GM21717 (cell line): ENCODE results near the gene MUC20.
"Not testable (repeated sequence)": the region's sequence is repeated elsewhere in the genome, so short reads cannot be mapped to it uniquely, and the experiment has no call there.

Experiments used
- ATAC-seq: cut with Tn5 transposase; IDR thresholded peaks from one replicate; pipeline ENCODE4 v1.9.1; 2021; ENCODE audit warnings: mild to moderate bottlenecking, moderate library complexity; ENCODE audit not compliant: unreplicated experiment

MUC20 gene

GRCh38 chr3:195710126-195710905 lies 10.5 kb upstream of the MUC20 start:
- not testable (repeated sequence) for ATAC-seq

- ATAC-seq, result not testable (repeated sequence)
Observed at GRCh38 chr3:195711091-195711812, 9.5 kb upstream of the MUC20 start.

- no peak for ATAC-seq
Observed at GRCh38 chr3:195711813-195712534, 8.8 kb upstream of the MUC20 start.

GRCh38 chr3:195712535-195712910 lies 8.3 kb upstream of the MUC20 start:
- not testable (repeated sequence) for ATAC-seq

- ATAC-seq, result not testable (repeated sequence)
Observed at GRCh38 chr3:195713150-195713549, 7.6 kb upstream of the MUC20 start.

GRCh38 chr3:195714380-195715011 lies 6.3 kb upstream of the MUC20 start:
- no peak for ATAC-seq

- ATAC-seq, result no peak
Observed at GRCh38 chr3:195715134-195715533, 5.6 kb upstream of the MUC20 start.

GRCh38 chr3:195715583-195716266 lies 5.1 kb upstream of the MUC20 start:
- no peak for ATAC-seq

- no peak for ATAC-seq
Observed at GRCh38 chr3:195717416-195717815, 3.4 kb upstream of the MUC20 start.

GRCh38 chr3:195717852-195718476 lies 2.8 kb upstream of the MUC20 start:
- no peak for ATAC-seq

GRCh38 chr3:195718477-195718984 lies 2.2 kb upstream of the MUC20 start:
- no peak for ATAC-seq

GRCh38 chr3:195719514-195720254 lies 1.1 kb upstream of the MUC20 start:
- not testable (repeated sequence) for ATAC-seq

- ATAC-seq, result not testable (repeated sequence)
Observed at GRCh38 chr3:195722139-195722995, 1.6 kb downstream of the MUC20 start.

- ATAC-seq, result not testable (repeated sequence)
Observed at GRCh38 chr3:195722996-195723345, 2.2 kb downstream of the MUC20 start.

GRCh38 chr3:195724363-195724762 lies 3.6 kb downstream of the MUC20 start:
- ATAC-seq, result not testable (repeated sequence)

- ATAC-seq, result not testable (repeated sequence)
Observed at GRCh38 chr3:195725916-195726740, 5.3 kb downstream of the MUC20 start.

- no peak for ATAC-seq
Observed at GRCh38 chr3:195727606-195728195, 6.9 kb downstream of the MUC20 start.
